BLaER1 (cell line): ENCODE data around the gene ZNF385D.

Experiments used
- H3K27ac ChIP-seq: shearing (Covaris generic); formaldehyde crosslinking; 2 replicates; pipeline ENCODE4 v1.8.1; 2022
- H3K27me3 ChIP-seq: shearing (Covaris generic); formaldehyde crosslinking; 2 replicates; pipeline ENCODE4 v1.8.1; 2022
- H3K36me3 ChIP-seq: shearing (Covaris generic); formaldehyde crosslinking; 2 replicates; pipeline ENCODE4 v1.8.1; 2022
- H3K4me1 ChIP-seq: shearing (Covaris generic); formaldehyde crosslinking; 2 replicates; pipeline ENCODE4 v1.8.1; 2022
- H3K4me2 ChIP-seq: shearing (Covaris generic); formaldehyde crosslinking; 2 replicates; pipeline ENCODE4 v1.8.1; 2022
- H3K4me3 ChIP-seq: shearing (Covaris generic); formaldehyde crosslinking; 2 replicates; pipeline ENCODE4 v1.8.1; 2022
- H3K9ac ChIP-seq: shearing (Covaris generic); formaldehyde crosslinking; 2 replicates; pipeline ENCODE4 v1.8.1; 2022
- H3K9me3 ChIP-seq: shearing (Covaris generic); formaldehyde crosslinking; 2 replicates; pipeline ENCODE4 v1.8.1; 2022
- H4K20me1 ChIP-seq: shearing (Covaris generic); formaldehyde crosslinking; 2 replicates; pipeline ENCODE4 v1.8.1; 2022
- Cebpa-rat ChIP-seq: shearing (Covaris generic); IDR thresholded peaks from 2 replicates; pipeline ENCODE4 v1.8.1; 2022

The ZNF385D gene

DNA sequence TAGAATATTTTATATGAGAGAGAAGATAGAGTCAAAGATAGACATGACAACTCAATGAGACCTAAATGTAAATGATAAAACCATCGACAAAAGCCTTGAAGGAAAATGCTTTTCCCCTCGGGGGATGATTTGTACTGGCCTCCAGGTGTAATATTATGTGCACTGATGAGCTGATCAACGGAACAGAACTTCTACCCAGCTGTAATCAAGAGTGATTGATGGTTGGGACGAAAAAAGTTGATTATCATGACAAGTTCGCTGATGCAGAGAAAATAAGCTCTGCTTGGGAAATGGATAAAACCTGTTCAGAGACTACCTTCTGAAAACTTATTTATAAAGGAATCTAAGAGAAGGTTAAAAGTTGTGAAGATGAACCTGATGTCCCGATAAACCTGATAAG lies 210.7 kb downstream of the ZNF385D start:
- H3K4me2 ChIP-seq = peak overlapping the region; percentile 87
- no peaks in the 10 kb centered on the region for H3K36me3 ChIP-seq
- no peaks in the 10 kb centered on the region for H3K27me3 ChIP-seq
- peaks cover 58% of the 10 kb centered on the region for H3K4me1 ChIP-seq
- peaks cover 20% of the 10 kb centered on the region; the same call in 1 of the 2 replicates for H3K9me3 ChIP-seq
- peak overlapping the region; percentile 52 for H3K4me3 ChIP-seq
- peak overlapping the region; percentile 68 for H3K9ac ChIP-seq
- no peak for TF ChIP-seq Cebpa-rat
- no peaks in the 10 kb centered on the region for H4K20me1 ChIP-seq
- H3K27ac ChIP-seq = peak overlapping the region; percentile 84

DNA sequence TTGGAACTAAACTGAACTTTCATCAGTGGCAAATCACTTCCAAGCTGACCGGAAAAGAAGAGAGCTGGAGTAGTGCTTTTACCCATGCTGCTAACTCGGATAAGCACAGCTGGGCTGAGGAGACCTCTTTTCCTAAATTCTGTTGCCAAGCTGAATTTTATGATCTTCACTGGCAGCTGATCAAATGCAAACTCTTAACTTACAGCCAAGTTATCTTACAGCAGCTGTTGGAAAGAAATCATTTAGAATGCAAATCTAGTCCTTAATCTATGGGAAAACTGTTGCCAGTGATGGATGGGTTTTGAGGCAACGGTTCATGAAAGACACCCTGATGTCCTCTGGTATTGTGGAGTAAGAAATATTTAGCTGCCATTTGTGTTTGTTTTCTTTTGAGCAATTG lies 216.5 kb downstream of the ZNF385D start:
- no peak for TF ChIP-seq Cebpa-rat
- no peaks in the 10 kb centered on the region for H3K36me3 ChIP-seq
- H3K4me3 ChIP-seq = no peak overlapping the region
- no peak overlapping the region for H3K4me2 ChIP-seq
- H3K27ac ChIP-seq = no peak overlapping the region
- H3K9ac ChIP-seq = no peak overlapping the region
- H3K4me1 ChIP-seq = peaks cover 51% of the 10 kb centered on the region
- H4K20me1 ChIP-seq = no peaks in the 10 kb centered on the region
- peaks cover 13% of the 10 kb centered on the region; the same call in 1 of the 2 replicates for H3K9me3 ChIP-seq
- H3K27me3 ChIP-seq = no peaks in the 10 kb centered on the region

DNA sequence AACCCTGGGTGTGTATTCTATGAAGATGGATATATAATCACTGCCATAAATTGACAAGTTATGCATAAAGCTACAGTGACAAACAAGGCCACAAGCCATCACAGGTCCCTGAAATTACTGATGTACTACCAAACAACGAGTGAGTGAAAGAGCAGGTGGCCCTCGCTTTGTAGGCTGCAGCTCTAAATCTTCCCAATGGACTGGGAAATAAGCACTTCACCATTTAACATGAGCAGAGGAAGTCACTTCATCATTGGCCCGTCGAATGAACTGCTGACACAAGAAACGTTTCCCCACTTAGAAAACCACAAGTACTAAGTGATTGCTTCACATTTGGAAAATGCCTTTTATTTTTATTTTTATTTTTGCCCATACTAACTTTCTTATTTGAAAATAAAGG lies 218.0 kb downstream of the ZNF385D start:
- Histone ChIP-seq H3K4me2 (peak overlapping the region; percentile 34), H3K27ac (no peak overlapping the region), H3K4me3 (no peak overlapping the region), H3K27me3 (no peaks in the 10 kb centered on the region), H4K20me1 (no peaks in the 10 kb centered on the region), H3K9me3 (peaks cover 13% of the 10 kb centered on the region; the same call in 1 of the 2 replicates), H3K9ac (no peak overlapping the region), H3K4me1 (peaks cover 37% of the 10 kb centered on the region), H3K36me3 (no peaks in the 10 kb centered on the region)
- TF ChIP-seq Cebpa-rat = no peak

DNA sequence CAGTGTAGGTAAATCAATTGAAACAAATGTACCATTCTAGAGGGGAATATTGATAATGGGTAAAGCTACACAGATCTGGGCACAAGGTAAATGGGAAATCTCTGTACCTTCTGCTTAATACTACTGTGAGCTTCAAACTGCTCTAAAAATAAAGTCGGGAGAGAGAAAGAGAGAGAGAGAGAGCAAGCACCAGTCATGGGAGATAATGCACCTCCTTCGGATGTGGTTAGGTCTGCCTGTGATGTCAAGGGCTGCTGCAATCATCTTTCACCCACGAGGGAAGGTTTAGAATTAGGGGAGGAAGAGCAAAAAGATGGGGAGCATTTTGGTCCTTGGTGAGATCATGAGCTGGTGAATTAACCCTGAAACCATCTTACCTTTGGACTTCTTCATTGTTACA lies 219.1 kb downstream of the ZNF385D start:
- Histone ChIP-seq H3K9me3 (peaks cover 9% of the 10 kb centered on the region; the same call in 1 of the 2 replicates), H3K27ac (no peak overlapping the region), H3K36me3 (no peaks in the 10 kb centered on the region), H3K9ac (no peak overlapping the region), H4K20me1 (no peaks in the 10 kb centered on the region), H3K27me3 (no peaks in the 10 kb centered on the region), H3K4me1 (peaks cover 28% of the 10 kb centered on the region), H3K4me2 (peak overlapping the region; percentile 18), H3K4me3 (no peak overlapping the region)
- TF ChIP-seq Cebpa-rat = no peak

DNA sequence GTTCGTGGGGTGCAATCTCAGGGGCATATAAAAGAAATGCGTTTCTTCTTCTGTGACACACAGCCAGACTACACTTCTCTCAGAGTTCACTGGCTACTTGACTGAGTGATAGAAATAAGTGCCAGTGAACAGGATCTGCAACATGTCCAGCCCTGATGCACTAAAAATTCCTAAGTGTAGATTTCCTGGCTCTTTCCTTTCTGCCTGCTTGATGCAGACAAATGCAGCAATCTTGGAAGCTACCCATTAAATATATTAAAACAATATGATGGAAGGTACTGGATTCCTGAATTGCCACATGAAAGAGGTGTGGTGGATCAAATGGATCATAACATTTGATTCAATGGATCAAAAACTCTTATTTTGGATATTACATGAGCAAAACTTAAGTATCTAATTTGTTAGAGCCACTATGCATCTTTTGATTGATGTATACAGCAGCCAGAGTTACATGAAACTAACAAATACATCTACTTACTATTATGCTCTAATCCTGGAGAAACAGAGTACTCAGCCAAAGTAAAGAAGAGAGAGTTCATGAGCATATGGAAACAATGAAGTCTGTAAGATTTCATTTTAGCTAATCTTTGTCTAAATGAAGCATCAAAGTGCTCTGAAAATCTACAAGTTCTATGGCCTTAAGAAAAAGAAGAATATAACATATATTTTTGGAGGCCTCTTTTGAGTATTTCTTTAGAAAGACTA lies 222.6 kb downstream of the ZNF385D start:
- peaks cover 36% of the 10 kb centered on the region for H3K4me1 ChIP-seq
- H3K9ac ChIP-seq = no peak overlapping the region
- no peak overlapping the region for H3K4me2 ChIP-seq
- no peak for TF ChIP-seq Cebpa-rat
- H4K20me1 ChIP-seq = no peaks in the 10 kb centered on the region
- H3K27ac ChIP-seq = no peak overlapping the region
- H3K4me3 ChIP-seq = no peak overlapping the region
- H3K9me3 ChIP-seq = peaks cover 5% of the 10 kb centered on the region; the same call in 1 of the 2 replicates
- H3K27me3 ChIP-seq = no peaks in the 10 kb centered on the region
- no peaks in the 10 kb centered on the region for H3K36me3 ChIP-seq

DNA sequence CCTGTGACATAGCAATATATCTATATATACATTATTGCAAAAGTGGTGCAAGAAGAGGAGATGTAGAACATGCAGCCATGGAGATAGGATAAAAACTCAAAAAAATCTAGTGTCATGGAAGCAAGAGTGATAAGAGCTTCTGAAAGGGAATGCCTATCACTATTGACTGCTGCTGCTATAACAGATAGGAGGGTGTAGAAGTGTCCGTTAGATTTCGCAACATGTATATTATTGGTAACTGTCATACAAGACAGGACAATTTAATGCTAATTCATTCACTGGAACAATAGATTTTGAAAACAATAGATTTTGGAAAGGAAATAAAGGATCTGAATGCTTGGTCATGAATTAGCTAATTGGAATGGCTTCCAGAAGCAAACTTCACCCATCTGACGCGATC lies 224.5 kb downstream of the ZNF385D start:
- H3K27ac ChIP-seq = no peak overlapping the region
- H3K4me1 ChIP-seq = peaks cover 20% of the 10 kb centered on the region

DNA sequence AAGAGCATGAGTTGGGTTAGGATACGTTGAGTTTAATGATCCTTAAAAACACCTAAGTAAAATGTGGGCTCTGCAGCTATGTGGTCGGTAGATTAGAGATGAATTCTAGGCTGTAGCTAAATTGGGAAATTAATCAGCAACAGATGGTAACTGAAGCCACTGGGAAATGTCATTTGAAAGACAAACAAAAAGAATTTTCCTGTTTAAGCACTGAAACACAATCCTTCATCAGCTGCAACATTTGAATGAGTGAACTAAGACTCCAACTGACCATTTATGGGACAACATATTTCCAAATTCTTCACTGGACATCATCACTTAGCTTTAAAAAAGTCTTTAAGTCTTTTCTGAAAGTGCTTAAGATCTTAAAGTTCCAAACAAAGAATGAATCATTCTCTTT lies 226.9 kb downstream of the ZNF385D start:
- H4K20me1 ChIP-seq = no peaks in the 10 kb centered on the region
- H3K27ac ChIP-seq = no peak overlapping the region
- no peak overlapping the region for H3K4me3 ChIP-seq
- no peak for TF ChIP-seq Cebpa-rat
- H3K9ac ChIP-seq = no peak overlapping the region
- H3K4me1 ChIP-seq = peaks cover 12% of the 10 kb centered on the region
- H3K36me3 ChIP-seq = no peaks in the 10 kb centered on the region
- peak overlapping the region; percentile 17 for H3K4me2 ChIP-seq
- H3K9me3 ChIP-seq = no peaks in the 10 kb centered on the region
- H3K27me3 ChIP-seq = no peaks in the 10 kb centered on the region

More for the DNA sequence above, 224.5 kb downstream of the ZNF385D start:
- H4K20me1 ChIP-seq = no peaks in the 10 kb centered on the region
- H3K9me3 ChIP-seq = peaks cover 5% of the 10 kb centered on the region; the same call in 1 of the 2 replicates
- H3K27me3 ChIP-seq = no peaks in the 10 kb centered on the region
- no peak overlapping the region for H3K4me2 ChIP-seq
- no peak overlapping the region for H3K4me3 ChIP-seq
- H3K36me3 ChIP-seq = no peaks in the 10 kb centered on the region
- TF ChIP-seq Cebpa-rat = no peak
- no peak overlapping the region for H3K9ac ChIP-seq

DNA sequence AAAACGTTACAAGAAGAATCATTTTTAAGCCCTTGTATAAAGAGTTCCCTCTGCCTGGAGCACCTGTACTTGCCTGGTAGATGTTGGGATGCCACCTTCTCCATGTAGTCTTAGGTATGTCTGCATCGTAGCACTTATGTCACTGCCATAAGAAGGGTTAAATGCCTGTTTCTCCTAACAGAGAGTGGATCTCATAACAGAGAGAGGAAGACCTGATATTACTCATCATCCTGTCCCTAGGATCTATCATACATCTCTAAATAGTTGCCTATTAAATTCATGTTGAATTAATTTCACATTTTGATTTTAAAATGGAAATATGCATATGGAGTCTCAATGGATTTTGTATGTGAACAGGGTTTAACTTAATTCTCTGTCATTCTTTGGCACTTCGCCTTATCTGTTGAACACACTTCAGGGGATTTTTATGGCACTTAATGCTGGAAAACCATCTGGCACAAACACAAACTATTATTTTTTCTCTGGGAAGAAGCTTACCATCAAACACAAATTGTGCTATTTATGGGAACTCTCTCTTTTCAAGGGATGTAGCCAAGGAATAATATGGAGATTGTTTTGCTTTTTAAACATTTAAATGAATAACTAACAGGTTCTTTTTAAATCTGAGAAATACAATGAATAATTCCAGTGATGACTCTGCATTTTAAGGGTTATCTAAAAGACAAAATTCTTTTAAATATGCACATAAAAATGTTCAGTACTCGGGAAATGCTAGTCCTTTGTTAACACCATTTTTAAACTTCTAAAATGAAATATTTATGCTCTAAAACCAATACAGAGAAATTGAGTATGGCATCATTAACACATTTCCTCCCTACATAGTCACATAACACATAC lies 230.7 kb downstream of the ZNF385D start:
- Histone ChIP-seq H3K9ac (no peak overlapping the region), H4K20me1 (no peaks in the 10 kb centered on the region), H3K27ac (no peak overlapping the region), H3K27me3 (no peaks in the 10 kb centered on the region), H3K9me3 (no peaks in the 10 kb centered on the region), H3K4me1 (peaks cover 12% of the 10 kb centered on the region), H3K36me3 (no peaks in the 10 kb centered on the region), H3K4me3 (no peak overlapping the region), H3K4me2 (no peak overlapping the region)
- TF ChIP-seq Cebpa-rat = no peak

DNA sequence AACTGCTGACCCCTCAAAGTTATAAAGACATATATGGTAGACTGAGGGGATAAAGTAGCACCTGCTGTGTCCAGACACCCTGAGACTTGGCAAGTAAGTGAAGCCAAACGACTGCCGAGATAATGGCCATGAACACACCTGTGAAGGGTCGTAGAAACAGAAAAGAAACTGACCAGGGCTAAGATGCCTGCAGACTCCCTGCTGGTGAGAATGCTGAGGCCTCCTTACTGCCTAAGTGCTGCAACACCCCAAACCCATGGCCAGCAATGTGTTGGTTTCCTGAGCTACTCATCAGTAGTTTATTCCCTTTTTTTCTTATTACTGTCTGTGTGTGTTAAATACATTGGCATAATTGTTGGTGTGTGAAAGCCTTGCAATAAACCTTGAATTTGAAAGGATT lies 233.8 kb downstream of the ZNF385D start:
- Histone ChIP-seq H3K36me3 (no peaks in the 10 kb centered on the region), H3K4me2 (no peak overlapping the region), H3K9me3 (no peaks in the 10 kb centered on the region), H4K20me1 (no peaks in the 10 kb centered on the region), H3K27me3 (no peaks in the 10 kb centered on the region), H3K9ac (no peak overlapping the region), H3K4me3 (no peak overlapping the region), H3K4me1 (no peaks in the 10 kb centered on the region), H3K27ac (no peak overlapping the region)
- TF ChIP-seq Cebpa-rat = no peak

DNA sequence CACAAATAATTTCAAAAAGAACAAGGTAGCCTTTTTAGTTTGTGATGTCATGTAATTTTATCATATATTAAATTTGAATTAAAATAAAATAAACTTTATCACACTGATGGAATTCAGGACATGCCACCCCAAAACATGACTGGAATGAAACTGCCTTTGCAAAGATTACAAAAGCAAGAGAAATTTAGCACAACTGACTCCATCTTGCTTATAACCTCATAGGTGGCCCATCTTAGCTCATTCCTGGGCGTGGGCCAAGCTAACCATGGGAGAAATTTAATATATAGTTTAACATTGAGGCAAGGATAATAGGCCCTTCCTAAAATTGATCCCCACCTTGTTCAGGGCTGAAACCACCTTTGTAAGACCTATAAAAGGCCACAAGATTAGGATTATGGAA lies 235.6 kb downstream of the ZNF385D start:
- Histone ChIP-seq H3K36me3 (no peaks in the 10 kb centered on the region), H3K4me1 (no peaks in the 10 kb centered on the region), H4K20me1 (no peaks in the 10 kb centered on the region), H3K9me3 (no peaks in the 10 kb centered on the region), H3K27ac (no peak overlapping the region), H3K4me2 (no peak overlapping the region), H3K9ac (no peak overlapping the region), H3K4me3 (no peak overlapping the region), H3K27me3 (no peaks in the 10 kb centered on the region)
- no peak for TF ChIP-seq Cebpa-rat
